K562 (cell line): Measurements from ENCODE around the gene ILF3. TPM values are rescaled to one million over a fixed set of nuclear protein-coding genes. Genes with fewer than 3 reads are reported as not detected.
A peak's percentile ranks its signal among the peaks of the same experiment; 100 is the strongest.

Experiments
- ARID3A ChIP-seq: IDR thresholded peaks from 2 replicates; pipeline ENCODE4 v1.6.1; 2012; ENCODE audit warnings: low read depth, low read length, improper control_type of control experiment, borderline replicate concordance
- CEBPB ChIP-seq: fragments of 450-650 bp; IDR thresholded peaks from 2 replicates; pipeline ENCODE4 v1.6.1; 2016; ENCODE audit warnings: missing genetic modification characterization, missing compliant biosample characterization
- EP400 ChIP-seq: fragments of 450-650 bp; IDR thresholded peaks from 2 replicates; pipeline ENCODE4 v1.6.1; 2017; ENCODE audit warnings: antibody characterized with exemption, mild to moderate bottlenecking, moderate library complexity
- ERF ChIP-seq: fragments of 450-650 bp; formaldehyde crosslinking; IDR thresholded peaks from 2 replicates; pipeline ENCODE4 v1.4.0; 2020; ENCODE audit warnings: mild to moderate bottlenecking, mixed read lengths
- MAZ ChIP-seq, 2 experiments: fragments of 450-650 bp in 1 of 2; sonication (generic) in 1 of 2; formaldehyde crosslinking; IDR thresholded peaks in 1 of 2; conservative IDR thresholded peaks in 1 of 2; 2 replicates each; pipeline versions ENCODE4 v1.4.0 to v1.5.0; 2020; ENCODE audit warnings: mild to moderate bottlenecking in 1 of 2, missing genetic modification reagents in 1 of 2
- NRF1 ChIP-seq, 2 experiments: fragments of 450-650 bp; IDR thresholded peaks in 1 of 2; conservative IDR thresholded peaks in 1 of 2; 2 replicates each; pipeline ENCODE4 v1.6.1; 2014; ENCODE audit warnings: mild to moderate bottlenecking in 2 of 2
- PHF21A ChIP-seq: fragments of 450-650 bp; IDR thresholded peaks from 2 replicates; pipeline ENCODE4 v1.6.1; 2017; ENCODE audit warnings: low read depth, borderline replicate concordance
- POLR2B ChIP-seq: fragments of 450-650 bp; IDR thresholded peaks from 2 replicates; pipeline ENCODE4 v1.6.1; 2018; ENCODE audit warnings: low read depth; ENCODE audit not compliant: partially characterized antibody
- RB1 ChIP-seq: fragments of 450-650 bp; IDR thresholded peaks from 2 replicates; pipeline ENCODE4 v1.6.1; 2017; ENCODE audit warnings: low read depth, mild to moderate bottlenecking
- RBM14 ChIP-seq: fragments of 200-400 bp; formaldehyde crosslinking; IDR thresholded peaks from 2 replicates; pipeline ENCODE4 v1.6.1; 2018; ENCODE audit warnings: low read depth, mild to moderate bottlenecking, low read length, moderate library complexity, borderline replicate concordance; ENCODE audit not compliant: insufficient read depth
- RFX1 ChIP-seq: fragments of 450-650 bp; IDR thresholded peaks from 2 replicates; pipeline ENCODE4 v1.6.1; 2016; ENCODE audit warnings: mild to moderate bottlenecking, moderate library complexity
- SMARCA4 ChIP-seq: fragments of 450-650 bp; IDR thresholded peaks from 2 replicates; pipeline ENCODE4 v1.6.1; 2016
- SRSF3 ChIP-seq: fragments of 200-400 bp; formaldehyde crosslinking; IDR thresholded peaks from 2 replicates; pipeline ENCODE4 v1.6.1; 2016; ENCODE audit warnings: mild to moderate bottlenecking, low read length, moderate library complexity; ENCODE audit not compliant: insufficient read depth
- TAL1 ChIP-seq: fragments of 450-650 bp; IDR thresholded peaks from 2 replicates; pipeline ENCODE4 v1.6.1; 2016; ENCODE audit warnings: mild to moderate bottlenecking
- TEAD1 ChIP-seq, 2 experiments: fragments of 450-650 bp in 1 of 2; sonication (generic) in 1 of 2; formaldehyde crosslinking; IDR thresholded peaks; 2 replicates each; pipeline versions ENCODE4 v1.4.0 to v1.8.0; 2020 to 2022; ENCODE audit warnings: mild to moderate bottlenecking in 2 of 2, missing genetic modification reagents in 1 of 2
- TEAD4 ChIP-seq, 2 experiments: sonication (generic) in 1 of 2; formaldehyde crosslinking in 1 of 2; IDR thresholded peaks; 2 replicates each; pipeline versions ENCODE4 v1.6.1 to v1.8.0; 2012 to 2022; ENCODE audit warnings: borderline replicate concordance in 1 of 2, inconsistent platforms in 1 of 2, low read length in 1 of 2, mild to moderate bottlenecking in 1 of 2, missing genetic modification reagents in 1 of 2
- XRCC3 ChIP-seq: fragments of 450-650 bp; IDR thresholded peaks from 2 replicates; pipeline ENCODE4 v1.6.1; 2017; ENCODE audit warnings: mild to moderate bottlenecking, moderate library complexity
- XRCC5 ChIP-seq: fragments of 200-400 bp; formaldehyde crosslinking; IDR thresholded peaks from 2 replicates; pipeline ENCODE4 v1.6.1; 2017; ENCODE audit warnings: low read depth, mild to moderate bottlenecking, low read length
- ZFP1 ChIP-seq: fragments of 450-650 bp; formaldehyde crosslinking; IDR thresholded peaks from 2 replicates; pipeline ENCODE4 v1.4.0; 2020; ENCODE audit warnings: mild to moderate bottlenecking, mixed read lengths
- ZFX ChIP-seq: sonication (generic); formaldehyde crosslinking; IDR thresholded peaks from 2 replicates; pipeline ENCODE4 v1.8.0; 2022; ENCODE audit warnings: mild to moderate bottlenecking, missing genetic modification reagents, moderate library complexity
- ZNF217 ChIP-seq: sonication (generic); formaldehyde crosslinking; IDR thresholded peaks from 2 replicates; pipeline ENCODE4 v1.8.0; 2022; ENCODE audit warnings: mild to moderate bottlenecking, missing genetic modification reagents
- polyA plus RNA-seq, 8 experiments: library from polyadenylated mRNA; depleted of rRNA in 4 of 8; stranded (reverse) in 5 of 8; unstranded in 3 of 8; fragments of >200 nt; fragmentation: Nextera tagmentation in 2 of 8; fragmentation: Illumina TruSeq in 1 of 8; extraction: Ambion mirVana in 2 of 8; extraction: Trizol in 1 of 8; gene quantifications; 2 replicates each; pipeline versions ENCODE4 v1.2.1 to v1.2.3, GENCODE V29; 2011 to 2014; ENCODE audit warnings: inconsistent platforms in 1 of 8, missing spikeins in 1 of 8
- total RNA-seq, 7 experiments: library from RNA; depleted of rRNA in 6 of 7; stranded (reverse); fragments of >200 nt in 6 of 7; fragmentation: Illumina TruSeq in 2 of 7; extraction: Trizol in 2 of 7; gene quantifications; 2 replicates each; pipeline versions ENCODE4 v1.2.1 to v1.2.3, GENCODE V29; 2011 to 2021; ENCODE audit warnings: low replicate concordance in 1 of 7

ILF3 gene
- total and polyA plus RNA-seq, 9 of the 15 experiments (the other 6 are each of a cell fraction or from before 2014, with no cell fraction given): 26.0 to 453 (median 175) TPM

DNA sequence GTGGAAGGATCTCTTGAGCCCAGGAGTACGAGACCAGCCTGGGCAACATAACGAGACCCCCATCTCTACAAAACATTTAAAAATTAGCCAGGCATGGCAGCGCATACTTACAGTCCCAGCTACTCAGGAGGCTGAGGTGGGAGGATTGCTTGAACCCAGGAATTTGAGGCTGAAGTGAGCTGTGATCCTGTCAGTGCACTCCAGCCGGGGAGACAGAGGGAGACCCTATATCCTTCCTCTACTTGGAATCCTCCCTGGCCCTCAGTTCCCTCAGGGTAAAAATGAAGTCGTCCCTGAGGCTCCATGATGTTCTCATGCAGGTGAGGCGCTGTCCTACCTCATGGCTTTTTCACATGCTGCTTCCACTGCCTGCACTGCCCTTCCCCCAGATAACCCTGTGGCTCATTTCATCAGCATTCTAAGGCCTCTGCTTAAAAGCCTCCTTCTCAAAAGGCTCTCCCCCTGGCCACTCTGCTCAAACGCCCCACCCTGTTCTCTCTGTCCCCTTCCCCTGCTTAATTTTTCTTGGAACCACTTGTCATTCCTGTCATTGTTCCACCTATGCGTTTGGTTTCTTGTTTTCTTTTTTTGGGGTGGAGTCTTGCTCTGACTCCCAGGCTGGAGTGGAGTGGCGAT, 82.9 kb downstream of the ILF3 start (continued):
- TF ChIP-seq TAL1: peak; percentile 32; the same call in 1 of the 2 replicates
- no peak for TF ChIP-seq TEAD4 (IDR thresholded peaks at IDR 0.05; ENCODE audit: low read length)
- TF ChIP-seq TEAD4 (CRISPR knock-in tag; IDR thresholded peaks at IDR 0.05; ENCODE audit: borderline replicate concordance): no peak
- TF ChIP-seq ZFP1 (CRISPR knock-in tag): no peak
- TF ChIP-seq ERF (CRISPR knock-in tag): no peak
- TF ChIP-seq XRCC5: no peak
- TF ChIP-seq POLR2B: no peak
- no peak for TF ChIP-seq RFX1
- no peak for TF ChIP-seq ARID3A
- TF ChIP-seq XRCC3: no peak
- TF ChIP-seq ZFX (CRISPR knock-in tag): 0 out of 2 replicates have a peak, but pooled peaks have one; percentile 3
- no peak for TF ChIP-seq SRSF3
- peak; percentile 38; the same call in 1 of the 2 replicates for TF ChIP-seq SMARCA4
- peak; percentile 88 for TF ChIP-seq EP400
- 0 out of 4 replicates have a peak, but pooled peaks of 1 of the 2 experiments have one; percentile 6 for TF ChIP-seq NRF1 (conservative IDR thresholded peaks at IDR 0.05 in 1 of 2, IDR thresholded peaks at IDR 0.05 in 1 of 2)
- TF ChIP-seq ZNF217: no peak
- TF ChIP-seq PHF21A: no peak
- no peak for TF ChIP-seq MAZ (CRISPR knock-in tag; conservative IDR thresholded peaks at IDR 0.05 in 1 of 2, IDR thresholded peaks at IDR 0.05 in 1 of 2)
- TF ChIP-seq TEAD1 (CRISPR knock-in tag; IDR thresholded peaks at IDR 0.05): no peak
- TF ChIP-seq RBM14: no peak
- 0 out of 2 replicates have a peak, but pooled peaks have one; percentile 6 for TF ChIP-seq CEBPB (tag)
- no peak for TF ChIP-seq RB1
